Kidney epithelial cell (primary cell): ENCODE results near the gene METTL27. TPM values are rescaled to one million over a fixed set of nuclear protein-coding genes. Genes with fewer than 3 reads are reported as not detected.

Source experiments
- DNase-seq: peaks from one replicate; pipeline ENCODE4 v3.0.0-alpha.2; 2010; ENCODE audit warnings: low read depth
- H3K27me3 ChIP-seq: 2 replicates; pipeline ENCODE4 v1.6.0; 2011; ENCODE audit warnings: low read length; ENCODE audit not compliant: control insufficient read depth, insufficient read depth
- H3K36me3 ChIP-seq: 2 replicates; pipeline ENCODE4 v1.5.1; 2011; ENCODE audit warnings: low read length; ENCODE audit not compliant: control insufficient read depth, insufficient read depth
- H3K4me3 ChIP-seq: 2 replicates; pipeline ENCODE4 v1.5.1; 2011; ENCODE audit warnings: low read depth, mild to moderate bottlenecking, control low read depth, low read length
- CTCF ChIP-seq: IDR thresholded peaks from 2 replicates; pipeline ENCODE4 v1.5.1; 2011; ENCODE audit warnings: mild to moderate bottlenecking, moderate library complexity, low read length, control low read depth, inconsistent platforms; ENCODE audit not compliant: insufficient read depth, poor library complexity, severe bottlenecking
- total RNA-seq: library from RNA; depleted of rRNA; stranded (reverse); fragments of >200 nt; gene quantifications from 2 replicates; pipeline ENCODE4 v1.2.3, GENCODE V29; 2015

The METTL27 gene
- total RNA-seq, 1 donor from 2014 or later: 1.5 TPM

- Histone ChIP-seq H3K27me3 (peaks cover 27% of the 10 kb centered on the region), H3K36me3 (no peaks in the 10 kb centered on the region), H3K4me3 (no peak overlapping the region)
- DNase-seq: no peak
- TF ChIP-seq CTCF: no peak
These were observed 37.8 kb upstream of the METTL27 start for GRCh38 chr7:73879977-73880681.

GRCh38 chr7:73876973-73877372 is 34.7 kb upstream of the METTL27 start:
- Histone ChIP-seq H3K36me3 (no peaks in the 10 kb centered on the region), H3K4me3 (no peak overlapping the region), H3K27me3 (peaks cover 29% of the 10 kb centered on the region)
- no peak for DNase-seq
- TF ChIP-seq CTCF: no peak

- H3K36me3 ChIP-seq: no peaks in the 10 kb centered on the region
- TF ChIP-seq CTCF: no peak
- no peak for DNase-seq
- H3K4me3 ChIP-seq: no peak overlapping the region
- peaks cover 23% of the 10 kb centered on the region for H3K27me3 ChIP-seq
These were observed 34.0 kb upstream of the METTL27 start for GRCh38 chr7:73876361-73876760.

- no peak for TF ChIP-seq CTCF
- no peak for DNase-seq
These were observed 30.0 kb upstream of the METTL27 start for GRCh38 chr7:73872056-73872908.

GRCh38 chr7:73871163-73872011 is 29.1 kb upstream of the METTL27 start:
- TF ChIP-seq CTCF: no peak
- no peak for DNase-seq

More at GRCh38 chr7:73872056-73872908, 30.0 kb upstream of the METTL27 start:
- peaks cover 8% of the 10 kb centered on the region for H3K27me3 ChIP-seq
- H3K4me3 ChIP-seq: no peak overlapping the region
- H3K36me3 ChIP-seq: no peaks in the 10 kb centered on the region

More at GRCh38 chr7:73871163-73872011, 29.1 kb upstream of the METTL27 start:
- H3K27me3 ChIP-seq: peaks cover 8% of the 10 kb centered on the region
- H3K36me3 ChIP-seq: no peaks in the 10 kb centered on the region
- no peak overlapping the region for H3K4me3 ChIP-seq
